ENCODE data around the gene PGLYRP1. TPM values are rescaled to one million over a fixed set of nuclear protein-coding genes. Genes with fewer than 3 reads are reported as not detected.

PGLYRP1 gene
- total and polyA plus RNA-seq, 2 of the 13 experiments (the other 11 are each of a cell fraction or from before 2014, with no cell fraction given), result not detected

- TF ChIP-seq ZNF18 (CRISPR knock-in tag; IDR thresholded peaks at IDR 0.05; ENCODE audit: insufficient replicate concordance), result peak; percentile 37
- peak; percentile 30; the same call in 1 of the 2 replicates for TF ChIP-seq GATAD1 (CRISPR knock-in tag; IDR thresholded peaks at IDR 0.05)
- TF ChIP-seq ARID4A (CRISPR knock-in tag; IDR thresholded peaks at IDR 0.05; ENCODE audit: borderline replicate concordance), result peak; percentile 78; the same call in 1 of the 2 replicates
- TF ChIP-seq CCDC6 (CRISPR knock-in tag; IDR thresholded peaks at IDR 0.05), result peak; percentile 40; the same call in 1 of the 2 replicates
- TF ChIP-seq AHR (CRISPR knock-in tag; IDR thresholded peaks at IDR 0.05), result no peak
- peak; percentile 97 for TF ChIP-seq SP4 (CRISPR knock-in tag; IDR thresholded peaks at IDR 0.05)
- TF ChIP-seq SUZ12 (IDR thresholded peaks at IDR 0.05; ENCODE audit: low read depth, low read length), result no peak
- peak; percentile 91 for TF ChIP-seq CEBPZ (IDR thresholded peaks at IDR 0.05; ENCODE audit: low read length)
- TF ChIP-seq KAT2B (IDR thresholded peaks at IDR 0.05; ENCODE audit: borderline replicate concordance, low read depth, low read length), result no peak
- TF ChIP-seq TEF (CRISPR knock-in tag; IDR thresholded peaks at IDR 0.05), result no peak
- TF ChIP-seq TCF7L2 (IDR thresholded peaks at IDR 0.05; ENCODE audit: low read depth, low read length), result no peak
- TF ChIP-seq ISL2 (CRISPR knock-in tag; IDR thresholded peaks at IDR 0.05), result no peak
- peak; percentile 98 for TF ChIP-seq PBX2 (CRISPR knock-in tag; IDR thresholded peaks at IDR 0.05)
- TF ChIP-seq ARNT2 (CRISPR knock-in tag; IDR thresholded peaks at IDR 0.05; ENCODE audit: low read depth), result no peak
- peak; percentile 97; the same call in 1 of the 2 replicates for TF ChIP-seq ELF4 (CRISPR knock-in tag; IDR thresholded peaks at IDR 0.05; ENCODE audit: borderline replicate concordance)
- TF ChIP-seq FOXA3 (CRISPR knock-in tag; IDR thresholded peaks at IDR 0.05), result no peak
- no peak for TF ChIP-seq GTF2F1 (IDR thresholded peaks at IDR 0.05; ENCODE audit: low read length)
- TF ChIP-seq ZNF253 (CRISPR knock-in tag; IDR thresholded peaks at IDR 0.05; ENCODE audit: borderline replicate concordance), result no peak
- TF ChIP-seq NFE2 (CRISPR knock-in tag; IDR thresholded peaks at IDR 0.05), result no peak
Observed at GRCh38 chr19:45994998-45995714, 27.7 kb downstream of the PGLYRP1 start, which contains the start of gene CCDC61 (continued).

Data from HepG2 (cell line).